NCI-H1048 (cell line): ENCODE measurements around the gene C20orf204.
A peak's percentile ranks its signal among the peaks of the same experiment; 100 is the strongest.

Experiments used
- DNase-seq: peaks from one replicate; lab custom pipeline; 2025; lab: John Stamatoyannopoulos, UW

C20orf204 gene

GRCh38 chr20:64072498-64073063 is 36.6 kb downstream of the C20orf204 start:
- no peak for DNase-seq

- no peak for DNase-seq
Observed at GRCh38 chr20:64073476-64074183, 37.6 kb downstream of the C20orf204 start.

- no peak for DNase-seq
Observed at GRCh38 chr20:64074184-64074789, 38.3 kb downstream of the C20orf204 start.

GRCh38 chr20:64074963-64075362 is 39.0 kb downstream of the C20orf204 start:
- no peak for DNase-seq

- no peak for DNase-seq
Observed at GRCh38 chr20:64075556-64075955, 39.6 kb downstream of the C20orf204 start.

DNA sequence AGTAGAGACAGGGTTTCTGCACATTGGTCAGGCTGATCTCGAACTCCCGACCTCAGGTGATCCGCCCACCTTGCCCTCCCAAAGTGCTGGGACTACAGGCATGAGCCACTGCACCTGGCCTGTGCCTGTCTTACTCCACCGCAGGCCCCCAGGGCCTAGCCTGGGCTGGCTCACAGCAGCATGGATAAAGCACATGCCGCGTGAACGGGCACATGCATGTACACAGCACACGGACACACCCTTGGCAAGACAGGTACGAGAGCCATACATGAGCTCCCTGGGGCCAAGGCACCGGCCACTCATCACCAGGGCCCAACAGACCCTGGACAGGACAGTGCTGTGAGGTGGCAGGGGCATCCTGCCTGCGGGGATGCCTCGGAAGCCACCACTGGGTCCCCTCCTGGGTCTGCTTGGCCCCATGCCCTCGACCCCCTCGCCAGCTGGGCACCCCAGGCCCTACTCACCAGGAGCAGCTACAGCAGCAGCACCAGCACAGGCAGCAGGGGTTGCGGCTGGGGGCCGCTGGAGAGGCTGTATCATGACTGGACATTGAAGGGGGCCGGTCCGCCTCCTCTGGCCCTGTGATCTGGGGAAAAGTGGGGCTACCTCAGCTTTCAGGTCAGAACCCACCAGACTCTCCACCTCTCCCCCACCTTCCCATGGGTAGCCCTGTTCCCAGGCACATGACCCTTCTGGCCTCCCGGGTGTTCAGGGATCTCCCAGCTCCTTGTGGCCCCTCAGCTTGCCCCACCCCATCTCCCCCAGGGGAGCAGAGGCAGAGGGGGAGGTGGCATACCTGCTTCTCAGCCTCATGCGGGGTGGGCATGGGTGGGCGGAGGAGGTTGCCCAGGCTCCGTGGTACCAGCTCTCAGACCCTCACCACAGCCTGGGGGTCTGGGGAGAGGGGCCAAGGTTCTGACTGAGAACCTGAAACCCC is 40.3 kb downstream of the C20orf204 start:
- DNase-seq, result no peak

GRCh38 chr20:64077094-64077493 is 41.1 kb downstream of the C20orf204 start:
- no peak for DNase-seq

DNA sequence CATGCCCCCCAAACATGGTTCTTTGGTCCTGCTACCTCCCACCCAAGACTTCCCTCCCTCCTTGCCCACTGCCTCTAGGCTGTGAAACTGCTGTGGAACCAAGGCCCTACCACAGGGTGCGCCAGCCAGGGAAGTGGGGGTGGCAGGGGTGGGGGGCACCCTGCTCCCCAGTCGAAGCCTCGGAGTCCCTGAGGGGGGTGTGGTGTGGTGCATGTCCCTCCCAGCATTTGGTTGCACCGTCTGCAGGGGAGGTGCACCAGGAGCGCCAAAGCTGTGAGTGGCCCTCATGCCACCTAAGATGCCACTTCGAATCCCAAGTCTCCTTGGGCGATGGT is 41.5 kb downstream of the C20orf204 start:
- DNase-seq, result no peak

GRCh38 chr20:64077876-64078551 is 42.0 kb downstream of the C20orf204 start:
- DNase-seq, result no peak

- DNase-seq, result no peak
Observed at GRCh38 chr20:64078934-64079272, 42.9 kb downstream of the C20orf204 start.

- no peak for DNase-seq
Observed at GRCh38 chr20:64079273-64080012, 43.5 kb downstream of the C20orf204 start, which contains the start of gene RGS19. Gene RGS19 (minus strand): TSS chr20:64079518. CDS start chr20:64076886, 2,632 bp downstream.

- DNase-seq, result no peak
Observed at GRCh38 chr20:64080013-64080812, 44.2 kb downstream of the C20orf204 start, which contains the start of gene OPRL1. Gene OPRL1 (plus strand): TSS chr20:64080082. CDS start chr20:64092721, 12,639 bp downstream.

DNA sequence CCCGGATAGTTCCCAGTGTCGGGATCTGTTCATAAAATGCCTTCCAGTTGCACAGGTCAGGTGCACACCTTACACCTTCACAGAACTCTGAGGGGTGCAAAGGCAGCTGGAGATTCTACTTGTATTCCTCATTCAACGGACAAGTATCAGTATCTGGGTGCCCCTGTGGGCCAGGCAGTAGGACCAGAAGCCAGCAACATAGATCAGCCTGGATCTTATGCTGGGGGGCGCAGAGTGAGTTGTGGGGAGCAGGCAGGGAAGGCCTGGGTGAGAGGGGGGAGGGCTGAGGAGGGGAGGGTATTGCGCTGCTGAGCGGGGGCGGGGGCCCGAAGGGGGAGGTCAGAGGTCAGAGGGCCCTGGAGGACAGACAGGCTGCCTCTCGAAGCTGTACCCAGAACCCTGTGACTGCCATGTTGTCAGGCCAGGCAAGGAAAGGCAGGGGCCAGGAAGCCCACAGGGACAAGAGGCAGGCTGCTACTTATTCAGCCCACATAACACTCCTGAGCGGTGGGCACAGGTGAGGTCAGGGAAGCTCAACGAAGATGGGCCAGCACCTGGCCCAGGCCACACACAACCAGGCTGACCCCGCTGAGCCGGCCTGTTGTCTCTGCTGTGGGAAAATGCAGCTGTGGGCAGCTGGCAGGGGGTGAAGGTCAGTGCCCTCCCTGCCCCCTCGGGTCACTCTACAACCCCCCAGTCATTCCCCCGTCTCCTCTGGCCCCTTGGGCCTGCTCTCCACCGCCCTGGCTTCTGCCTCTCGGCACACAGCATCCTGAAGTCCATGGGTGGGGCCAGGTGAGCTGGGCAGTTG is 45.0 kb downstream of the C20orf204 start:
- no peak for DNase-seq

DNA sequence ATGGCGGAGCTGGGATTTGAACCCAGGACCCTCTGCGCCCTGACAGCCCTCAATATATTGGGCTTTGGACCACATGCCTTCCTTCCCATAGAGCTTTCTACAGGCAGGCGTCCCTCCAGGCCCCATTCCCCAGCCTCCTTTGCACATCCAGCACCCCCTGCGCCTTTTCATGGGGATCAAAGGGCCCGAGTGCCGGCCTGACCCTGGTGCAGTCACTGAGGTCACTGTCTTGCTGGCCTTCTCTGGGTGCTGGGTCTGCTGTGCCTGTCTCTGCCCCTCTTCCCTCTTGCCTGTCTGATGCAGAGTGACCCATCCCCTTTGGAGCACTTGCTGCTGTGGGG is 45.6 kb downstream of the C20orf204 start:
- no peak for DNase-seq

DNA sequence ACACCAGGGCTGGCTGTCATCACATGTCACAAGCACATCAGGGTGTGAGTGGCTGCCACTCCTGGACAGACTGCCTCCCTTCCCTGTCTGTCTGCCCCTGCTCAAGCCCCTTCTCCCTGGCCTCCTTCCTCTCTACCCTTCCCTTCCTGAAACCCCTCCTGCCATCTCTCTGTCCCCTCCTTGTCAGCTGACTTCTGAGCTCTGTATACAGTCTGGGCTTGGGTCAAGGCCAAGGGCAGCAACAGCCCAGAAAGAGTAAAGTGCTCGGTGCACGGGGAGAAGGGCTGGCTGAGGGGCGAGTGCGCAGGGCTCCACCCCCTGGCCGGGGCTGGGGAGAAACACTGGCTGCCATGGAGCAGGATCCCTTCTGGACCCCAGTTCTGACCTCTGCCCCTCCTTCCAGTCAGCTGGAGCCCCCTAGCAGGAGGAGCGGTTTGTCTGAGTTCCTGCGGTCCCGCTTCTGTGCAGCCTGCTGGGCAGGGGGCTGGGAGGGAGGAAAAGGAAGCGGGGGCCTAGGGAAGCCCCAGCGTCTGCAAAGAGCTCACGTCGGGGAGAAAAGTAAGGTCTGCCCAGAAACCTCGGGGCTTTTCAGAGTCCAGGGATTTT is 46.2 kb downstream of the C20orf204 start:
- no peak for DNase-seq

DNA sequence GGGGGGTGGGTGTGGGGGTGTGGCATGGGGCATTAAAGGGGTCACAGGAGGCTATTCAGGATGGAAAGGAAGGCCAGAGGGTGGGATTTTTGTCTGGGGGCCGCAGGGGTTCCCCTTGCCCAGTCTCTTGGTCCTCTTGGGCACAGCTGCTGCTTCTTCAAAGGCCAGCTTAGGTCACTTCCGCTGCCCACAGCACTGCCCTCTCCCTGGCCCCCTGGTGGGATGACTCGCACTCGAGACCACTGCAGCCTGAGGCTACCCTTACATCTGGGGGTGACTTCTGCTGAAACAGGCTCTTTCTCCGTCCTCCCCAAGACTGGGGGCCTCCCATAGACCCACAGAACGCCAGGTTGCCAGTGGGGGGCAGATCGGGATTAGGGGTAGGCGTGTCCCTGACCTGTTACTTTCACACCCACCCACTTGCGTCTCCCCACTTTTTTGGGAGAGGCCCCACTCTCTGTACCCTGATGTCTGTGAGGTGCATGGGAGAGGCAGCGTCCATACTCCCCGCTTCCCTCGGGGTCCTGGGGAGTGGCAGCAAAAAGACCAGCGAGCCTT is 46.9 kb downstream of the C20orf204 start:
- DNase-seq, result no peak

DNA sequence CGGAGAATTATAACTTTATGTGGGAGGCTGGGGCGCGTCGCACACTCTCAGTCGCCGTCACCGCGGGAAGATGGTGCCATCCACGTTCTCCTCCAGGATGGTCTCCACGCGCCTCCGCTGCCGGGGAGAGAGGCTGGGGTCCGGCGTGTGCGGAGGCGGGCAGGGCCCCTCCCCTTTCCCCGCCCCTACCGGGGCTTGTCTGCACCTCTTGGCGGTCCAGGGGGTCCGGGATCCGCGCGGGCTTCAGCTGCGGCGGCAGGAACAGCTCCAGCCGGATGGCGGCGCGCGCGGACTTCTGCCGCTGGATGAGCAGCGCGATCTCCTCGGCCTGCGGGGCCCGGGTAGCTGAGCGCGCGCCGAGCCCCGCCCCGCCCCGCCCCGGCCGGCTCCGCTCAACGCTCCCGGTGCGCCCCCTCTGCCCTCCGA is 47.4 kb downstream of the C20orf204 start:
- DNase-seq, result peak; percentile 48

GRCh38 chr20:64083804-64084684 is 48.1 kb downstream of the C20orf204 start, which contains the start of gene LKAAEAR1:
Gene LKAAEAR1 (minus strand): TSS chr20:64084398. CDS start chr20:64084219, 179 bp downstream.
- DNase-seq, result no peak
